Stimulated activated CD4-positive, alpha-beta T cell treated with anti-CD3 and anti-CD28 coated beads, Interleukin-4, amount 100 ng/mL, for 48 hours (primary cell): ENCODE measurements around the gene BNIP5.

Experiments
- DNase-seq, 2 donors: peaks; one replicate each; pipeline ENCODE4 v3.0.0-alpha.2; 2020; ENCODE audit warnings: low read depth in 2 of 2

BNIP5 gene

DNA sequence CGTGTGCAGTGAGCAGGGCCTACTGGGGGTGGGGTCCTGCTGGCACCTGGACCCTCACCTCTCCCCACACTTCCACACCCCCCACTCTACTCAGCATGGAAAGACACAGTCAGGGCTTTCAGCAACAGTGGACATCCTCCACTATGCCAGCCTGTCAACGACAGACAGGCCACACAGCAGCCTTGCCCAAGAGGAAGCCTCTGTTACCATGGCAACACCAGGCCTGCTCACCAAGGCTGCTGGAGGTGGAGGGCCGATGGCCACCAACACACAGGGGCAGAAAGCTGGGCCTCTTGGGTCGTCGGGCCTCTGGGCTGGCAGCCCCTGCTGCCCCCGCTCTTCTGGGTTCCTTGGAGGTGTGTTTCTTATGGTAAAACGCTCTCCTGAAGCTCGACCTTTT is 13.6 kb downstream of the BNIP5 start:
- no peak for DNase-seq

DNA sequence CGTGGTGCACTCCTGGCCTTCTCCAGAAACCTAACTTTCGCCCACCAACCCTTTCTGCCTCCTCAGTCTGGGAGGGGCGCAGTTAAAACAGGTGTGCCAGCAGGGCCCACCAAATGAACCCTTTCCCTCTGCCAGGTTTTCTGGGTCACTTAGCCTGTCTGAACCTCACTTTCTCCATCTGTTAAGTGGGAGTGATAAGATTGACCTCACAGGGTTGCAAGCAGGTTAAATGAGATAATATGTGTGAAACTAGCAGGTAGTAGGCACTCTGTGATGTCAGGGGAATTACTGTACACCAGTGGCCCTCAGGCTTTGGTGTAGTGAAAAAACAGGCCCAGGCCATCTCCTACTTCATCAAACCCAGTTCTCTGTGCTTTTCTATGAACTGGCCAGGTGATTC is 14.1 kb downstream of the BNIP5 start:
- no peak for DNase-seq

DNA sequence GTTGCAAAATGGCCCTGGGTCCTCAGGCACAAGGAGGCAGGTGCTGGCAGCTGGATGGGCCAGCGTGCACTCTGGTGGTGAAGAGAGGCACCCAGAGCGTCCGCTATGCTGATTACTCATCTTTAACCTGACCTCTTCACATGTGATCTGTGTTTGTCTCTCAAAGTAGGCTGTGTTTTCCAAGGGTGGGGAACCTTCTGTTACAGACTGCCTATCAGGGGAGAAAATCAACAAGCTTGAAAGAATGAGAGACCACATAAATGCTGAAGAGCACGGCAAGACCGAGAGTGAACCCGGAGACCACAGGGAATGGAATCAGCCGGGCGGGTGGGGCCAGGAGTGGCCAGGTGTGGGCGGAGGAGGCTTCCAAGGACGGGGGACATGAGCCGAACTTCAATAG is 16.2 kb downstream of the BNIP5 start:
- no peak for DNase-seq

DNA sequence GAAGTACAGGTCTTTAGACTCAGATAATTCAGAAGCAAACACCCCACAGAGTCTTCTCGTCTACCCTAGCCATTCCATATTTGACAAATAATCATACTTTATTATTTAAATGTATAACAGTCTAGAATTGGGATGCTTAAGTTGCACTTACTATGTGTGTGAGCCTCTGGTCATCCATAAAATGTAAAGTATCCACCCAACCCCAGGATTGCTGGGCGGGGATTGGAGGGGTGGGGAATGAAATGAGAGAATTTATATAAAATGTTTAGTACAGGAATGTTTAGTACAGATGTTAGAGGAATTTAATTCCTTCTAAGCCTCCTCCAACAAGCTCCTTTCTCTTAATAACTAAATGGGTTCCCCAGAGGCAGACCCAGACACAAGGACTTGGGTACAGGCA is 16.9 kb downstream of the BNIP5 start:
- no peak for DNase-seq

DNA sequence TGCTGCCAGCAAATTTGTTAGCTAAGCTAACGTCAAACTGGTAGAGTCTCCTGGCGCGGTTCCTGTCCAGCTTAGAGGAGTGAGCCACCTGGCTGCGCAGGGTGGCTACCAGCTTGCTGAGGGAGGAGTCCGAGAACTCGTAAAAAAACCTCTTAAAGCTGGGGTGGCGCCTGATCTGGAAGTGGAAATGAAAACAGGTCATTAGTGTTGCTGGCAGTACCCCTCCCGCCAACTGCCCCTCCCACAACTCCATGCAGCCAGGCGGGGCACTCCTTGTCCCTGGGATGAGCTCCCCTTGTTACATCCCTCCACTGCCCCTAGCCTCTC is 17.3 kb downstream of the BNIP5 start:
- DNase-seq: no peak

DNA sequence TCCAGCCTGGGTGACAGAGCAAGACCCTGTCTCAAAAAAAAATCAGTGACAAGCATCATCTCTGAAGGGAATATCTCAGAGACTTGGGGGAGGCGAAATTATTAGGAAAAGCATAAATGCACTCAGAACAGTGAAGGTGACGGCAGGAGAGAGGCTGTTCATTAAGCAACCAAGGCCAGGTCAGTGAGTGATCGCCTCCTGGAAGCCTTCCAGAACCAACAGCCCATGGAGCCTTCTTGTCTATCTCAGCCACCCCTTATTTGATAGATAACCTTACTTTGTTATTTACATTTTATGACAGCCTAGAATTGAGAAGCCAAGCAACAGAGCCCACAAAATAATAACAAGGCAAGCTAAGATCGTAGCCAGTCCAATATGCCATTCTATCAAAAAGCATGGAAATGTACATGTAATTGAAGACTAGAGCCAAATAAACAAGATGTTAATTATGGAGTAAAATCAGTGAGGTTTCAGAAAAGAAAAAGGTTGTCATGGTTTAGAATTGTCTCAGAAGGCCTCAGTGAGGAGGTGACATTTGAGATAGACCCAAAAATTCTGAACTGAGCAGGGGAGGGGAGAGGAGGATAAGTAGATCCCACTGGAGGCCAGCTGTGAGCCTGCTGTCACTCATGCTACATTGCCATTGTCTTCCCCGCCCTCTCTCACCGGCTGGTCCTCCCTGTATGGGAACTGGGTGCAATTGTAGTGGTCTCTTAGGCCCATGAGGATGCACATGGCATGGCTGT is 17.8 kb downstream of the BNIP5 start:
- DNase-seq: no peak

DNA sequence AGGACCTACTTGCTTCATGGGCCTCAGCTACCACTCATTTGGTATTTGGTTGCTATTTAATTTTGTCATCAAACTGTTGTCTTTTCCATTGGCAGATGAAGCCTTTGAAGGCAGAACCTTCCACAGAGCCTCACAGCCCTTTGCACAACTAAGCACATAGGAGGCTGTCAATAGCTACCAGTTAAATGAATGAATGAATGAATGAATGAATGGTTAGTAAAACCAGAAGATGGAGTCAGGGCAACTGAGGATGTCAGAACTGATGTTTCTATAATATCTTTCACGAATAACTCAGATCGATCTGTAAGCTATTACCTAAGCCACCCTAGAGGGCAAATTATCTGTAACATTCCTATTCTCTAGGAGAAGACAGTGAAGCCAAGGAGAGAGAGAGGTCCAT is 19.1 kb downstream of the BNIP5 start:
- DNase-seq: no peak

DNA sequence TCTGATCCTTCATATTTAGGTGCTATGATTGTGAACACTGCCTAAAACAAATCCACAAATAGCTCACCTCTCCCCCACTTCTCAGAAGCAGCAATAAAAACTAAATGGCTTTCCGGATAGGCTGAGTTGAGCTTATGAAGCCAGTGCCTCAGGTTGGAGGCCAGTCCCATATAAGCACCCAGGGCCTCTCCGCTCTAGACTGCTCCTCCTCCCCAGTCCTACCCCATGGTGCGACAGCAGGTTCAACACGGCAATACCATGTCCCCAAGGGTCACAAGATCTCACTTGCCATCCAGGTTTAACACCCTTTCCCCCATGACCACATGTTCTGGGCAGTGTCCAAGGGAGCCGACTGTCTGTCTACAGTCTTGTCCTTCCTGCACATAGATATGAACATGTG is 20.8 kb downstream of the BNIP5 start:
- no peak for DNase-seq

DNA sequence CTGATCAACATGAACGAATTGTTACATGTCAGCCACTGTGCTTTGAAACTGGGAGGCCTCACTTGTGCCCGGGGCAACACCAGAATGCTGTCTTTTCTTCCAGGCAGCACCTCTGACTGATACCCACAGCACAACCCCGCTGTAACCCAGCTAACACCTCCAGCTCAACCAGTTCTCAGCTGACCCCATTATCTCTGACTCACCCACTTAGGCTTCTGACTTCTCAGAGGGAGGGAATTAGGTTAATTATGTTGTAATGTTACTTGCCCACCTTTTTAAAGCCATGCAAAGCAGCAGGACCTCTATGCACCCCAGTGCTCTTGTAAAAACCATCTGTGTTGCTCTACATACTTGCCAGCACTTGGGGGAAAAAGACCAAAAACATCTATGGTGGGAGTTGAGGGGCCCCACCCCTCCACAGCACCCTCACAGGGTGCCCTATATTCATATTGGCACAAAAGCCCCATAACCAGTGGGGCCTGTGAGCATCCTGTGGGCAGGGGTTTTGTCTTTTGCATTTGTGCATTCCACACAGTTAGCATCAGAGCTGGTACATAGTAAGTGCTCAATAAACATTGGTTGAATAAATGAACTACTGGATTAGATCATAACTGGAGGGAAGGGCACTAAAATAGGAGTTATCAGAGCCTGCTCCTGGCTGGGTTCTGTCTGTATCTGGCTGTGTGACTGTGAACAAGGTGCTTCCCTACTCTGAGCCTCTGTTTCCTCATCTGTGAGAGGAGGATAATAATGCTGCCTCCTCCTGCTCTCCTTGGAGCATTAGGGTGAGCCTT is 22.3 kb downstream of the BNIP5 start:
- DNase-seq: no peak

DNA sequence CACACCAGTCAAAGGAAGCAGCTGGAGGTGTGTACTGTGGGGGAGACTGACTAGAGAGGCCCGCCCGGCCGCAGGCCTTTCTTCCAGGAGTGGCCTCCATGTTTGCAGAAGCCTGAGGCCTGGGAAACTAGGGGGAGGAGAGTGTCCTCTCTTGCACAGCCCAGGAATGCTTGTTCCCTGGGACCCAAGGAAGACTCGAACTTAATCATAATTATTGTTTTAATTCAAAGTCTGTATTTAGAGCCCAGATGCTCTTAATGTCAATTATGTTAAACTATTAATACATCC is 23.1 kb downstream of the BNIP5 start:
- no peak for DNase-seq

DNA sequence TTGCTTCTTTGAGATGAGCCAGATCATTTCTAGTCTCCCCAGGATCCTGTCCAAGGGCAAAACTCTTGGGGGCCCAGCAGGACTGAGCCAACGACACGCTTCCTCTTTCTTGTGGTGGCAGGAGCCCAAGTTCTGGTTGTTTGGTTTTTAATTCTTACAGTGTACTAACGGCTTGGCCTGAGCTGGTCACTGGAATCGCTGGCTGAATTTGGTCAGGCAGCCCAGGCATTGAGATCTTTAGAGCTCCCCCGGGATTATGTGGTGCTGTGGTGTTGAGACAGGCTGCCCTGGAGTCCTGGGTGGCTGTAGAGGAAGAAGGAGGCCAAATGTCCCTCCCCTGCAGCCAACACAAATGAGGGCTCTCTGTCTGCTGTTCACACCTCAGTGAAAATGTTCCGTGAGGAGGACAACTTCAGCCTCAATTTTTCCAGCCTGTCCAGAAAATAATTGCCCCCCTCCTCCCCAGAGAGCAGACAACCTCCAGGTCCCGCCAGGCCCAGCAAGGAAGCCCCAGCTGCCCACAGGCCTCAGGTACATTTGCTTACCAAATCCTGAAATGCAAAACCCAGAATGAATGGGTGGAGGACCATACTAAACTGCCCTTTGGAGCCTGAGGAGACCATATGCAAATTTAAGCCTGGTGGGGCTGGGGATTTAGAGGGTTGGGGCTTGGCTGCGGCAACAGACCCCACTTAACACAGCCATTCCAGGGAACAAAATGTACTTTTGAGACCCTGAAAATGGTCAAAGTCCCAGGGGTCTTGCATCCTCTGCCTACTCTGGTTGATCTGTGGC is 23.6 kb downstream of the BNIP5 start:
- no peak for DNase-seq

DNA sequence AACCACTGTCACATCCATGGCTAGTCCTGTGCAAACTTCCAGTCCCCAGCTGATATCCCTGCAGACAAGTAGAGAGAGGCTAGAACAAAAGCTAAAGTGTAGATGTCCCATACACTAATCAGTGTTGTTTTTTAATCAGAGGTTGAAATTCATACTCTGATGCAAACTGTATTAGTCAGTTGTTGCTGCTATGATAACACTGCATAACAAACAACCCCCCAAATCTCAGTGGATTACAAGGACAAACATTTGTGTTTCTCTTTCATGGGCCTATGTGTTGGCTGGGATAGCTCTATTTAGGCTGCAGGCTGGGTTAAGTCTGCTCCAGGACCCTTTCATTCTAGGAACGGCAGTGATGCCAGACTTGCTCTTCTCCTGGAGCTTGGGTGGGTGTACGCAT is 26.8 kb downstream of the BNIP5 start:
- DNase-seq: no peak

DNA sequence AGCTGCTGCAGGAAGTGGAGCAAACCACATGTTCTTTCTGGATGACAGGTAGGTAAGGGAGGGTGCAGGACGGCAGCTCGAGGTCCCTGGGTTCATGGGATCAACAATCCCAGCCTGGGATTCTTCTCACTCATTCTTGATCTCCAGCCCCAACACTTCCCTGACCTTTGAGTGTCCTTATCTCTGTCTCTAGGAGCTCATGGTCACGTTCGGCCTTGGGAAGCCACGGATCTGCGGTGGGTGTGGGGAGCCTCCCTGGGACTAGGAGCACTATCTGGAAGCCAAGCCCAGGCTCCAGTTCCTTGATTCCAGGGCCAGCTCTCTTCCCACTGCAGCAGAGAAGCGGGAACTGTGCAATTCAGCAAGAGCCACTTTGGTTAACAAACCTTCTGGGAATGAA is 27.5 kb downstream of the BNIP5 start:
- DNase-seq: no peak

DNA sequence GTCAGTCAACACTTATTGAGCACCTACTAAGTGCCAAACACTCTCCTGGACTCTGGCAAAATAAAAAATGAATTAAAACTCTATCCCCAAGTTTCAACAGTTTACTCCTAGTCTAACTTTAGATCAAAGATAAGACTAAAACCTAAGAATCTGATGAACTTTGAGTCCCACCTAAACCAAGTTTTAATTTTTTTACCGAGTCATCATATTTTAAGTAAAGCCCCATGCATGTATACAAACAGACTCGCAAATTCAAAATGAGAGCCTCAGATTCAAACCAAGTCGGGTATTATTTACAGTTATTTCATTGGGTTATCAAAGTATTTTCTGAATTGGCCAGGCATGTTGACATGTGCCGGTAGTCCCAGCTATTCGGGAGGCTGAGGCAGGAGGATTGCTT is 28.2 kb downstream of the BNIP5 start:
- DNase-seq: no peak

DNA sequence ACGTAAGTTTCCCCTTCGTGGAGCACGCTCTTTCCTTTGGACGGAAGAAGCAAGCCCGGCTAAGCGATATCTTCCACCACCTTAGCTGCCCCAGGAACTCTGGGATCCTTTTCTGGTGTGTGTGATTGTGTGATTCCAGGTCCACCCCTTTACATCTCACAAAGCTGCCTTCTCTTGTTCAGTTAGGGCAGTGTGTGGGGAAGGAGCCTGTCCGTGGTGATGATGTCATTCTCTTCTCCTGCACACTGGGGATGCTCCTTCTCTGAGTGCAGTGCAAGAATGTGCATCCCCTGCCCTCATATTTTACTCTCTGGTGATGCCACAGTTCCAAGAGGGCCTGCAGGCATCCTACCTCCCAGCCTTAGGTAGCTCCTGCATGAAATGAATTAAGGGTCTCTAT is 30.3 kb downstream of the BNIP5 start:
- no peak for DNase-seq

DNA sequence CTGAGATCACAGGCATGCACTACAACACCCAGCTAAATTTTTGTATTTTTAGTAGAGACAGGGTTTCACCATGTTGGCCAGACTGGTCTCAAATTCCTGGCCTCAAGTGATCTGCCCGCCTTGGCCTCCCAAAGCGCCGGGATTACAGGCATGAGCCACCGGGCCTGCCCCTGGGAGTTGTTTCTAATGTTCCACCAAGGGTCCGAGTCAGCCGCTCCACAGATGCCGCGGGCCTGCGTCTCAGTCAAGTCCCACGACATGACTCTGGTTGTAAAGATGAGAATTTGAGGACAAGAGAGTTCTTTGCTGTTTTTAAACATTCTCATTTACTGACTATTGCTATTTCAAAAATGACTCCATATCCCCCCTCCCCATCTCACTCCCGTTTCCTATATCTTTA is 30.8 kb downstream of the BNIP5 start:
- DNase-seq: no peak

DNA sequence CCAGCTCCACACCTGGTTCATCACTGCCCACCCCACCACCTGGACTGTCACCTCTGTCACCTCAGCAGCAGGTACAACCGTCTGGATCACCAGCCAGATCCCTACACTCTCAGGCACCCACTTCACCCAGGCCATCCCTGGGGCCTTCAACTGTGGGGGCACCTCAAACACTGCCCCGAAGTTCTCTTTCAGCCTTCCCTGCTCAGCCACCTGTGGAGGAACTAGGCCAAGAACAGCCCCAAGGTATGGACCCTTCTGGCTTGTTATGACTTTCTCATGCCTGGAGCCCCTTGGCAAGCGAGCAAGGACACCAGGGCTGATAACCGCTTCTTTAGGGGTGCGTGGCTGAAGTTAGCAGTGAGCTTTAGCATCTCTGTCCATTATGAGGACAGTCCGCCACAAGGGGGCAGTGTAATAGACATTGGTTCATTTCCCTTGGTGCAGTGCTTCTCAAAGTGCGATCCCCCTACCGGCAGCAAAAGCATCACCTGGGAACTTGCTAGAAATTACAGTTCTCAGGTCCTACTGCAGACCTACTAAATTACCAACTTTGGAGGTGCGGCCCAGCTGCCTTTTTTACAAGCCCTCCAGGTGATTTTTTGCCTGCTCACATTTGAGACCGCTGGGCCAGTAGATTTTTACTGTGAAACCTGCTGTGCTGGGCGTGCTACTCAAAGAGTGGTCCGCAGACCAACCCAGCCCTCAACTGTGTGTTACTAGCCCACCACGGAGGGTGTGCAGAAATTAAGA is 34.3 kb downstream of the BNIP5 start:
- DNase-seq: peak; percentile 90 to 94

DNA sequence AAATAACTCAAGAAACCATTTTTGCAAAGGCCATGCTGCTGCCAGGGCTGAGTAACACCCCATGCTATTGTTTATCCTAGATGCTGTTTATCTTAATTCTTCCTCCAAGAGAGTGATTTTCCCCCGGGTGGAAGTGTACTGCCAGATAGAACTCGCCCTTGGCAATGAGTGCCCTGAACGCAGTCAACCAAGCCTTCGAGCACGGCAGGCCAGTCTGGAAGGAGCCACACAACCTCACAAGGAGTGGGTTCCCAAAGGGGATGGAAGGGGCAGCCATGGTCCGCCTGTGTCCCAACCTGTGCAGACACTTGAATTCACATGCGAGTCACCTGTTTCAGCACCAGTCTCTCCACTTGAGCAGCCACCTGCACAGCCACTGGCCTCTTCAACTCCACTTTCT is 34.9 kb downstream of the BNIP5 start:
- DNase-seq: no peak

DNA sequence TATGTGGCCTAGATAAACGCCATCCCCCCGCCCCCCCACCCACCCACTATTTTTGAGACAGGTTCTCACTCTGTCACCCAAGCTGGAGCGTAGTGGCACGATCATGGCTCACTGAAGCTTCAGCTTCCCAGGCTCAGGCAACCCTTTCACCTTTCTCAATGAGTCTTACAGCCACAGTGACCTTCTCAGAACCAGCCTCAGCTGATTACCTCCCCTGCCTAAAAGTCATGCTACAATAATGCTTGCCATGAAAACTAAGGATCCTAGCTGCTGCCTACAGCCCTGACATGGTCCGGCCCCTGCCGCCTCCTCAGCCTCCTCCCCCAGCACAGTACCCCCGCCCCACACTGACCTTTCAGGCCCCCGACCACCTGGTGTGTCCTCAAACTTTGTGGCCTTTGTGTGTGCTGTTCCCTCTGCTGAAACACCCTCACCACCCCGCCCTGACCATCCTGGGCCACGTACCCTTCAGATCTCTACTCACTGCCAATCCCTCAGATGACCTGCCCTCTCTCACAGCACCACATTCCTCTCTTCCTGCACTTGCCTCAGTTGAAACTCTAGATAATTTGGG is 35.5 kb downstream of the BNIP5 start:
- DNase-seq: no peak

DNA sequence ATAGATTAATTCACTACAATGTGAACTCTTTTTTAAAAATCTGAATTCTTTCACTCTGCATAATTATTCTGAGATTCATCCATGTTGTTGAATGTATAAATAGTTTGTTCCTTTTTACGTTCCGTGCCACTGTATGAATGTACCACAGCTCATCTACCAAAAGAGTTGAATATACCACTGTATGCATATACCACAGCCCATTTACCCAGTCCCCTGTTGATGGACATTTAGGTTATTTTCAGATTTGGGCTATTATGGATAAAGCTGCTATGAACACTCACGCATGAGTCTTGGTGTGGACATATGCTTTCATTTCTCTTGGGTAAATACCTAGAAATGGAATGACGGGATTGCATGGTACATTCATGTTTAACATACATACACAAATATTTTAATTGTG is 38.7 kb downstream of the BNIP5 start:
- DNase-seq: no peak

DNA sequence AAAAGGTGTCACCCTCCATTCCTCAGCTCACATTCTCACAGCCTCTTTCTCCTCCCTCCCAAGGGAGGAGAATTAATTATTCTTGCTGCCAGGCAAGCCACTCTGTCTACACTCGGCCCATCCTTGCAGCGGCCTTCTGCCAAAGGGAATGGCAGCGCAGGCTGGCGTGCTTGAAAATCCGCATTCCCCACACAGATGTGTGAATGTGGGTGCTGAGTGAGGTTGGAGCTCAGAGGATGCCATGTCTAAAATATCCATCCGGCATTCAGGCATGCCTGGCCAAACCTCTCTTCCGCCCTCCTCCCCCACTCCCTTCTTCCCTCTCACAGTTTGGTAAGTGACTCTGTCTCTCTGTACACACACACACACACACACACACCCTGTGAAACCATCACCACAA is 39.2 kb downstream of the BNIP5 start:
- no peak for DNase-seq

DNA sequence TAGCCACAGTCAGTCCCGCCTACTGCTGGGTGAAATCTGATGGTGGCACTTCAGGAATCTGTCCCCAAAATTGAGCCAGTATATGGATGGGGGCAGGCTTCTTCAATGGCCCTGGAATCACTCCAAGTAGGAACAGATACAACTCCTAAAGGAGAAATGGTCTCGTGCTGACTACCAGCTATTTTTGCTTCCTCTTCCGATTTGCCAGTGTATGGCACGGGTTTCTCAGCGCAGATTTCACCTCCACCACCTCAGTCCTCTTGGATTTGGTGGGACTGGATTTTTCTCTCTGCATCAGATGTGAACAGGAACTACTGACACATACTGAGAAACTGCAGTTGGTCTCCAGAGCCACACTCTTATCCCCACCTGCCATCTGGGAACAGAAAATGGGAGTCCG is 39.6 kb downstream of the BNIP5 start:
- DNase-seq: no peak
